Astrocyte (in vitro differentiated cells and primary cell): ENCODE data around the gene AZIN2. TPM values are rescaled to one million over a fixed set of nuclear protein-coding genes. Genes with fewer than 3 reads are reported as not detected.

Experiments used
- DNase-seq: peaks from one replicate; pipeline ENCODE4 v3.0.0-alpha.2; 2010; ENCODE audit warnings: low read depth
- FAIRE-seq: peaks from 2 replicates; lab custom pipeline; 2011; peaks lifted over from hg19 to GRCh38; lab: Jason Lieb, UNC
- H2AFZ ChIP-seq: 2 replicates; pipeline ENCODE4 v1.6.0; 2012; ENCODE audit warnings: low read depth, low read length, inconsistent platforms
- H3K27ac ChIP-seq: 2 replicates; pipeline ENCODE4 v1.5.1; 2011; ENCODE audit warnings: low read depth, low read length, inconsistent platforms
- H3K27me3 ChIP-seq: 2 replicates; pipeline ENCODE4 v1.6.0; 2011; ENCODE audit warnings: low read length, inconsistent platforms; ENCODE audit not compliant: insufficient read depth
- H3K36me3 ChIP-seq: 2 replicates; pipeline ENCODE4 v1.5.1; 2011; ENCODE audit warnings: low read length, inconsistent platforms; ENCODE audit not compliant: insufficient read depth
- H3K4me1 ChIP-seq: 2 replicates; pipeline ENCODE4 v1.5.1; 2011; ENCODE audit warnings: low read length, inconsistent platforms; ENCODE audit not compliant: insufficient read depth
- H3K4me2 ChIP-seq: 2 replicates; pipeline ENCODE4 v1.6.0; 2012; ENCODE audit warnings: low read length, inconsistent platforms
- H3K4me3 ChIP-seq: 2 replicates; pipeline ENCODE4 v1.5.1; 2011; ENCODE audit warnings: low read depth, mild to moderate bottlenecking, low read length, inconsistent platforms; ENCODE audit not compliant: insufficient read depth
- H3K79me2 ChIP-seq: 2 replicates; pipeline ENCODE4 v1.6.0; 2012; ENCODE audit warnings: mild to moderate bottlenecking, low read length, inconsistent platforms; ENCODE audit not compliant: insufficient read depth
- H3K9ac ChIP-seq: 2 replicates; pipeline ENCODE4 v1.6.0; 2012; ENCODE audit warnings: mild to moderate bottlenecking, low read length, inconsistent platforms
- H3K9me3 ChIP-seq: 2 replicates; pipeline ENCODE4 v1.5.1; 2012; ENCODE audit warnings: low read depth, mild to moderate bottlenecking, low read length, inconsistent platforms; ENCODE audit not compliant: insufficient read depth
- H4K20me1 ChIP-seq: 2 replicates; pipeline ENCODE4 v1.6.0; 2012; ENCODE audit warnings: low read length, inconsistent platforms; ENCODE audit not compliant: insufficient read depth
- H3K27ac Mint-ChIP-seq: one replicate; pipeline ENCODE4 v1.8.0; 2021; ENCODE audit warnings: mild to moderate bottlenecking, mixed read lengths; ENCODE audit not compliant: unreplicated experiment
- H3K27me3 Mint-ChIP-seq: one replicate; pipeline ENCODE4 v1.8.0; 2021; ENCODE audit warnings: low read depth, mixed read lengths; ENCODE audit not compliant: unreplicated experiment
- H3K36me3 Mint-ChIP-seq: one replicate; pipeline ENCODE4 v1.8.0; 2021; ENCODE audit warnings: low read depth, mixed read lengths; ENCODE audit not compliant: unreplicated experiment
- H3K4me1 Mint-ChIP-seq: one replicate; pipeline ENCODE4 v1.8.0; 2021; ENCODE audit warnings: low read depth, mixed read lengths; ENCODE audit not compliant: unreplicated experiment
- H3K4me3 Mint-ChIP-seq: one replicate; pipeline ENCODE4 v1.8.0; 2021; ENCODE audit warnings: mild to moderate bottlenecking, moderate library complexity, mixed read lengths; ENCODE audit not compliant: unreplicated experiment
- H3K9me3 Mint-ChIP-seq: one replicate; pipeline ENCODE4 v1.8.0; 2021; ENCODE audit warnings: mild to moderate bottlenecking, mixed read lengths; ENCODE audit not compliant: unreplicated experiment
- CTCF ChIP-seq: IDR thresholded peaks from 2 replicates; pipeline ENCODE4 v1.5.1; 2011; ENCODE audit warnings: low read depth, mild to moderate bottlenecking, inconsistent platforms, low read length, moderate library complexity; ENCODE audit not compliant: insufficient read depth
- EZH2 ChIP-seq: IDR thresholded peaks from 2 replicates; pipeline ENCODE4 v1.6.1; 2012; ENCODE audit warnings: mild to moderate bottlenecking, low read length, inconsistent platforms; ENCODE audit not compliant: insufficient read depth
- total RNA-seq: library from RNA; stranded (reverse); gene quantifications from 2 replicates; pipeline ENCODE4 v1.2.1, GENCODE V29; 2021

The AZIN2 gene
- total RNA-seq, 1 donor from 2014 or later: 10.1 TPM

GRCh38 chr1:33137800-33138199, 56.8 kb downstream of the AZIN2 start:
- H3K36me3 ChIP-seq: no peaks in the 10 kb centered on the region
- H3K27me3 ChIP-seq: no peaks in the 10 kb centered on the region
- H3K9me3 ChIP-seq: no peaks in the 10 kb centered on the region
- H2AFZ ChIP-seq: no peak overlapping the region
- no peak overlapping the region for H3K4me3 Mint-ChIP-seq
- no peak overlapping the region for H3K9ac ChIP-seq
- no peaks in the 10 kb centered on the region for H3K4me1 Mint-ChIP-seq
- H3K4me1 ChIP-seq: peaks cover 9% of the 10 kb centered on the region
- no peaks in the 10 kb centered on the region for H3K79me2 ChIP-seq
- no peak overlapping the region for H3K4me2 ChIP-seq
- peaks cover 3% of the 10 kb centered on the region for H3K36me3 Mint-ChIP-seq
- H4K20me1 ChIP-seq: no peaks in the 10 kb centered on the region
- H3K9me3 Mint-ChIP-seq: no peaks in the 10 kb centered on the region
- no peak overlapping the region for H3K27ac Mint-ChIP-seq
- DNase-seq: no peak
- H3K27ac ChIP-seq: no peak overlapping the region
- no peak overlapping the region for H3K4me3 ChIP-seq
- peaks cover 24% of the 10 kb centered on the region for H3K27me3 Mint-ChIP-seq
- FAIRE-seq: no peak
- TF ChIP-seq CTCF: peak; percentile 40
- TF ChIP-seq EZH2: no peak

- peaks cover 21% of the 10 kb centered on the region for H3K4me1 ChIP-seq
- no peak overlapping the region for H3K9ac ChIP-seq
- H3K79me2 ChIP-seq: no peaks in the 10 kb centered on the region
- Mint-ChIP-seq H3K9me3 (no peaks in the 10 kb centered on the region), H3K27me3 (peaks cover 12% of the 10 kb centered on the region), H3K4me3 (no peak overlapping the region), H3K27ac (no peak overlapping the region), H3K4me1 (peaks cover 11% of the 10 kb centered on the region), H3K36me3 (peaks cover 6% of the 10 kb centered on the region)
- H3K4me3 ChIP-seq: no peak overlapping the region
- H2AFZ ChIP-seq: no peak overlapping the region
- H3K36me3 ChIP-seq: no peaks in the 10 kb centered on the region
- FAIRE-seq (no peak), DNase-seq (no peak)
- no peak overlapping the region for H3K27ac ChIP-seq
- H3K9me3 ChIP-seq: no peaks in the 10 kb centered on the region
- no peaks in the 10 kb centered on the region for H3K27me3 ChIP-seq
- TF ChIP-seq EZH2 (no peak), CTCF (no peak)
- no peaks in the 10 kb centered on the region for H4K20me1 ChIP-seq
- H3K4me2 ChIP-seq: no peak overlapping the region
These were observed 59.5 kb downstream of the AZIN2 start for GRCh38 chr1:33140153-33141149.

- Histone ChIP-seq H3K27me3 (no peaks in the 10 kb centered on the region), H3K4me2 (no peak overlapping the region), H3K4me3 (no peak overlapping the region), H4K20me1 (no peaks in the 10 kb centered on the region), H3K4me1 (peaks cover 21% of the 10 kb centered on the region), H3K27ac (no peak overlapping the region), H3K9me3 (no peaks in the 10 kb centered on the region), H3K36me3 (no peaks in the 10 kb centered on the region), H3K9ac (no peak overlapping the region), H3K79me2 (no peaks in the 10 kb centered on the region), H2AFZ (no peak overlapping the region)
- no peak for FAIRE-seq
- TF ChIP-seq CTCF (no peak), EZH2 (no peak)
- Mint-ChIP-seq H3K36me3 (peaks cover 9% of the 10 kb centered on the region), H3K27me3 (peaks cover 10% of the 10 kb centered on the region), H3K4me3 (no peak overlapping the region), H3K27ac (no peak overlapping the region), H3K9me3 (no peaks in the 10 kb centered on the region), H3K4me1 (peaks cover 11% of the 10 kb centered on the region)
- no peak for DNase-seq
These were observed 60.3 kb downstream of the AZIN2 start for GRCh38 chr1:33141216-33141615.
